SU-DHL-6 (cell line): Measurements from ENCODE around the gene SLC43A2.

Experiments
- EZH2phosphoT487 ChIP-seq: fragments of 200-600 bp; sonication (generic), shearing (Covaris generic); conservative IDR thresholded peaks from 2 replicates; pipeline ENCODE4 v1.6.1; 2018; ENCODE audit warnings: mild to moderate bottlenecking, antibody characterized with exemption, low read length, moderate library complexity, mixed read lengths
- TF ChIP-seq, protein P1 (sequence below): fragments of 200-600 bp; sonication (generic); IDR thresholded peaks from one replicate; pipeline ENCODE4 v1.5.1; 2017; ENCODE audit warnings: antibody characterized with exemption, mild to moderate bottlenecking, low read length, moderate library complexity; ENCODE audit not compliant: insufficient read depth, poor library complexity, severe bottlenecking

DNA sequence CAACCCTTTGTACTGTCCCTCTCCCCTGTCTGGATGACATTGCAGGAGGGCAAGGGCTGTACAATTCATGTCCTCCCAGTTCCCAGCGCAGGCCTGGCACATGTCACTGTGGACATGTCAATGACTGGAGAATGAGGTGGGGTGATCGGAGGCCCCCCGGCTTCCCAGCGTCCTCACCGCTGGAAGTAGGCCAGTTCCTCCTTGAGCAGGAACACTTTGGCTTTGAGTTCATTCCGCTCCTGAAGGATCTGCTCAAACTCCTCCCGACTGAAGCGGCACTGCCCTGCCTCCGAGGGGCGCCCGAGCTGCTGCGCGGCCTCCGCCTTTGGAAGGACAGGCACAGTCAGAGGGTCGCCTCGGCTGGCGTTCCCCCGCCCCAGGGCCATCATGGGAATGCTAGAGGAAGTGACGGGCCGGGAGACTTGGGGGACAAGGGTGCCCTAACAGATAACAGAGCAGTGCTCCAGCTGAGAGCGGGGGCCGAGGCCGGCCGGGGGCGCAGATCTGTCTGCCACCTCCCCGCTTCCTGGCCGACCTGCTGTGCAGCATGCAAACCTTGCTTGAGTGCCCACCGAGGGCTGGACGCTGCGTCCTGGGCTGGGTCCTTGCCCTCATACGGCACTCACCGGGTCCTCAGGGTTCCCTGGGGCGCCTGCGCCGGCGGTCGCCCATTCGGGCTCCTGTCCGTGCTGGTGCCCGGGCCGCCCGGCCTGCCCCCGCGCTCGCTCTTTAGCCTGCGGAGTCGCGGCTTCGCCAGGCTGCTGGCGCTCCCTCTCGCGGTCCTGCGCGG, 19.7 kb upstream of the SLC43A2 start:
- TF ChIP-seq, protein P1, sequence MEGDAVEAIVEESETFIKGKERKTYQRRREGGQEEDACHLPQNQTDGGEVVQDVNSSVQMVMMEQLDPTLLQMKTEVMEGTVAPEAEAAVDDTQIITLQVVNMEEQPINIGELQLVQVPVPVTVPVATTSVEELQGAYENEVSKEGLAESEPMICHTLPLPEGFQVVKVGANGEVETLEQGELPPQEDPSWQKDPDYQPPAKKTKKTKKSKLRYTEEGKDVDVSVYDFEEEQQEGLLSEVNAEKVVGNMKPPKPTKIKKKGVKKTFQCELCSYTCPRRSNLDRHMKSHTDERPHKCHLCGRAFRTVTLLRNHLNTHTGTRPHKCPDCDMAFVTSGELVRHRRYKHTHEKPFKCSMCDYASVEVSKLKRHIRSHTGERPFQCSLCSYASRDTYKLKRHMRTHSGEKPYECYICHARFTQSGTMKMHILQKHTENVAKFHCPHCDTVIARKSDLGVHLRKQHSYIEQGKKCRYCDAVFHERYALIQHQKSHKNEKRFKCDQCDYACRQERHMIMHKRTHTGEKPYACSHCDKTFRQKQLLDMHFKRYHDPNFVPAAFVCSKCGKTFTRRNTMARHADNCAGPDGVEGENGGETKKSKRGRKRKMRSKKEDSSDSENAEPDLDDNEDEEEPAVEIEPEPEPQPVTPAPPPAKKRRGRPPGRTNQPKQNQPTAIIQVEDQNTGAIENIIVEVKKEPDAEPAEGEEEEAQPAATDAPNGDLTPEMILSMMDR: no peak
- TF ChIP-seq EZH2phosphoT487: no peak
